Activated CD8-positive, alpha-beta memory T cell treated with anti-CD3 and anti-CD28 coated beads, Interleukin-2, amount 50 U/mL, for 24 hours (primary cell): Measurements from ENCODE around the gene SLC19A2.

Source experiments
- DNase-seq: peaks from one replicate; pipeline ENCODE4 v3.0.0-alpha.2; 2020; ENCODE audit errors: extremely low read depth

The SLC19A2 gene

DNA sequence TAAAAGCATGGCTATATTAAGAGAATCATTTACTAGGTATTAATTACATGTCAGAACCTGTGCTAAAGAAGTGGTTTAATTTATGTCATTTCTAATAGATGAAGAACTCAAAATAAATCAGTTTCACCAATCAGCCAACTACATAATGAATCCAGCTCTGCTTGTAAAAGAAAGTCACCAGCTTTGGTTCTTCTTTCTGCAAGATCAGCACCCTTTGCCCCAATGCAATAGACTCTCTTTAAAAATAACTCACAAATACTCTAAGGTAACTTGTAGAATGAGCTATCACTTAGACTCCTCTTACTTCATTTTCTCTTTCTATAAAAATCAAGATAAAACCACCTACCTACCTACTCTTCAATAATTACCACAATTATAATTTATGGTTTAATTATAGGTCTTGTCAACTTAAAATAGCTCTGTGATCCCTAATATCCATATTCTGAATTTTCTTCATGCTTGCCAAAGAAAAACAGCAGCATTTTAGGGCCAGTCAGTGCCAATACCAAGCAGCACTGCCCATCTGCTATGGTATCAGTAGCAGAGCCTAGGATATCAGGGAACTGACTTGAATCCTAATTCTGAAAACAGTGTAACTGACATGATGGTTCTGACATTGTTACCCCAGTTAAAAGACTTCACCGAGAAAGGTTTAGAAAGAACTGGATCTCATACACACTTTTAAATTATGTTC lies 11.3 kb downstream of the SLC19A2 start:
- DNase-seq: no peak

DNA sequence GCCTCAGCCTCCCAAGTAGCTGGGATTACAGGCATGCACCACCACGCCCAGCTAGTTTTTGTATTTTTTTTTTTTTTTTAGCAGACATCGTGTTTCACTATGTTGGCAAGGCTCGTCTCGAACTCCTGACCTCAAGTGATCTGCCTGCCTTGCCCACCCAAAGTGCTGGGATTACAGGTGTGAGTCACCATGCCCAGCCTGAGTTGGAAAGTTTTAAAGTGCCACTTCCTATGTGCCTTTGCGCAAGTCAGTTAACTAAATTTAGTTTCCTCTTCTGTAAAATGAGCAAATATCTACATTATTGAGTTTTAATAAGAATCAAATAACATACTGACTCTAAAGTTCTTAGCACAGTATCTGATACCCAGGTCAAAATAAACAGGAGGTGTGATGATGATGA lies 12.4 kb downstream of the SLC19A2 start:
- DNase-seq: no peak

DNA sequence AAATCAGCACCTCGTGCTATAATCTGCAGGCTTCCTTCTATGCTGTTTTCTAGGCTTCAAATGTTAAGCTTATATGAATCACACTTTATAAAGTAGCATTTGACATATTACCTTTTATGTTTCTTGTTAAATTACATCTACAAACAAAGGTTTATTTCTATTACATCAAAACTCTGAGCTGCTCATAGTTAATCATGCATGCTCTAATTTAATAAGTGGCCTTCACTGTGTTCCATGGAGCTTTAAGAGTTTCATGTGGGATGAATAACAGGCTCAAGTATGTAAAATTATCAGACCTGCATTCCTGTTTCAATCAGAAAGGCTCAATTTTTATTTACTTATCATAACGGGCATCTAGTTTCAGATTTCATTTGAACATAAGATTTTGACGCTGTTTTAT lies 13.0 kb downstream of the SLC19A2 start:
- DNase-seq: no peak

DNA sequence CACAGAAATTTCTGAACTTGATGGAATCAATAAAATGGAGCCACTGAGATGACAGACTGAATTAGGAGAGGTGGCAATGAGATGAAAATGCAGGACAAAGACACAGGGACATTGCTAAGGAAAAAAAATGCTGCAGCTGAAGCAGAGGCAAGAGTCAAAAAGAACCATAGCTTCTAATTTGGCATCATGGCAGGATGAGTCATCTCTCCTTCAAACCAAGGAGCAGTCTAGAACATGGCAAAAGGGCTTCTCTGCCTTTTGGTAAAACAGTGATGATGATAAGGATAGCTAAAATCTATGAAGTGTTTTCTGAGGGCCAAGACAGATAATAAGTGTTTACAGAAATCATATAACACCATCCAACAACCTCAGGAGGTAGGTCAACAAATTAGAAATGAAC lies 16.8 kb downstream of the SLC19A2 start:
- no peak for DNase-seq

DNA sequence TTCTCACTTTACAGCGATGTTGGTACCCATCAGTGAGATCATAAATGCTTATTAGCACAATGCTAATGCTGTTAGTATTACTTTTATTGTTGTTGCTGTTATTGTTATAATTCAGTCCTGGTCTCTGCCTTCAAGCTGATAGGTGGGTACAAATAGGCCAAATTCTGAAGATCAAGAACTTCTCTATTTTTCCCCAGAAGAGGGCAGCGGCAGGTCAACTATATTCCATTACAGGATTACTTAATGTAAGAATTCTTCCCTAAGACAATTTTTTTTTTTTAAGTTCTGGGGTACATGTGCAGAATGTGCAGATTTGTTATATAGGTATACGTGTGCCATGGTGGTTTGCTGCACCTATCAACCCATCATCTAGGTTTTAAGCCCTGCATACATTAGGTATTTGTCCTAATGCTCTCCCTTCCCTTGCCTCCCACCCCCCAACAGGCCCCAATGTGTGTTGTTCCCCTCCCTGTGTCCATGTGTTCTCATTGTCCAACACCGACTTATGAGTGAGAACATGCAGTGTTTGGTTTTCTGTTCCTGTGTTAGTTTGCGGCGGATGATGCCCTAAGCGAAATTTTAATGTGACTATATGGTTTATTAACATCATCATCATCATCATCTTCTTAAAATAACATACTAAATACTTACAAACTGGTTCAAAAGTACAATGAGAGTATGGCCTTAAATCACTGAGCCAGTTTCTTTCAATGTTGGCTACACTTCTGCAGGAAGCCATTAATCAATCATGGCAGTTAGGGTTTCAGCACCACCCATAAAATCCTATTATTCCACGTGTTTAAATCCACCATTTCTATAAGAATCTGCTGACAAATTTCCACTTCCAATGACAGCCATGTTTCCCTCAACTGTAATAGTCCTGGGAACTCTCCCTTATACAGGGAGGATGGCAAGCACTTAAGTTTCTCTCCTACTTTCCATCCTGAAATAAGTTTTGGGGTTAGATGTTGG lies 19.2 kb downstream of the SLC19A2 start:
- DNase-seq: no peak

DNA sequence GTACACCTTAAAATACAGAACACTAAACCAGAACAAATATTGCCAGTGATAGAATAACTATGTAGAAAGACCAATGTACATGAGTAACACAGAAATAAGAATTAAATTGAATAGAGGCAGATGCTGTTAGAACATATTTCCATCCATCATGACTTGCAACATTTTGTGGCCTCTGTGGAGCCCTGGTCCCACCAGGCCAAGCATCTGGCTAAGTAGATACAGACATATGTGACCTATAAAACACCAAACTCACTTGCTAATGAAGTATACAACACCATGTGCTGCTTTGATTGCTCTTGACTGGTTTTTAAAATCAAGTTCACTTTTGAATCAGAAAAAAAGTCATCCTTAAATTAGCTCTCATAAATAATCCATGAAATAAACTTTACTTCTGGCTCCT lies 20.5 kb downstream of the SLC19A2 start:
- DNase-seq: no peak

DNA sequence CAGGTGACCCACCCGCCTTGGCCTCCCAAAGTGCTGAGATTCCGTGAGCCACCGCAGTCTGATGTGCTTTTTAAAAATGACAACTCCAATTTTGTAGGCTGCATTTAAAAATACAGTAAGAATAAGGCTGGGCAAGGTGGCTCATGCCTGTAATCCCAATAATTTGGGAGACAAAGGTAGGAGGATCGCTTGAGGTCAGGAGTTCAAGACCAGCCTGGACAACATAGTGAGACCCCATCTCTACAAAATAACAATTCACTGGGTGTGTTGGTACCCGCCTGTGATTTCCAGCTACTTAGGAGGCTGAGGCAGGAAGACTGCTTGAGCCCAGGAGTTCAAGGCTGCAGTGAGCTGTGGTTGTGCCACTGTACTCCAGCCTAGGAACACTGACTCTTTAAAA lies 23.4 kb downstream of the SLC19A2 start:
- no peak for DNase-seq

DNA sequence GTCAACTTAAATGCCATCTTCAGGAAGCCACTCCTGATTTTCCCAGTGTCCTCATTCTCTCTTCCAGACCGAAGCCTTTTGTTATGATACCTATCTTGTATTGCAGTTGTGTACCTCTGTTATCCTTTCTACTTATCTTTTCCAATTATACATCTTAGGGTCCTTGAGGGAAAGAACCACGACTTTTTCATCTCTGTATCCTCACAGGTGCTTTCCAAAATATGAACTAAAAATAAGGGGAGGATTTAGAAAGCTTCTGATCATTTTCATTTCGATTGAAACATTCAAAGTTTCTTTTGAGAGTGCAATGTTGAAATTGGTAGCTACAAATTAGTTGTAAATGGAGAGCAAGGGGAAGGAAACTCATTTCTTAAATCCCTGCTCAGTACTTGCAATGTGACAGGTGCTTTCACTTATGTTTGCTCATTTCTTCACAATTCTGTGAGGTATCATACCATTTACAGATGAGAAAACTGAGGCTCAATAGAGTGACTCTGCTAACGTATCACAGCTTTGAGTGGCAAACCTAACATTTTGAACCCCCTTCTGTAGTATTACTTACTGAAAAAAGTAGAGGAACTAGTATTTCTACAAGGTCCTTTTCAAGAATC lies 24.2 kb downstream of the SLC19A2 start:
- no peak for DNase-seq

DNA sequence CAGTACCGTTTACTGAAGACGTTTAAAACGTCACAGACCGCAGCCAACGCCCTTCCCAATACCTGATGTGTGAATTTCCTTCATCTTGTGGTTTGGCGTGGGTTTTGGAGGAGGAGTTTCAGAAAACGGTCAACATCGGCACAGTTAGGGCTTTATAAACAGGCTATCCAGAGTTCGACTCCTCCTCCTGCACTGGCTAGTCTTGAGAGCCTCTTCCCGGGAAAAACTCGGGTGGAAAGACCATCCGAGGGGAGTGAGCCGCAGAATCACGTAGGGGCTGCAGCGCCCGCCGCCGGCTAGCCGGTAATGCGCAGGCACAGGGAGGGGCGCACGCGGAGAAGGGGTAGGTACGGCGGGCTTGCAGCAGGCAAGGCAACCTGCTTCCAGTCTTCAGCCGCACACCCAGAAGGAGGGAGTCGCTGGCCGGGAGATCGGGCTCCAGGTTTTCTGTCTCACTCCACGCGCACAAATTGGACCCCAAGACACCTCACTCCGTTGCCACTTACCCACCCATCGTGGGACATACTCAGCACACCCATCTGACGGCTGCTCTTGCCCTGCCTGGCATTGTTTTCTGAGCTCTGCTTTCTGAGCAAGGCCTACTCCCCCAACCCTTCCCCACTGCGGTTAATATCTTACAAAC lies 25.4 kb downstream of the SLC19A2 start:
- no peak for DNase-seq

DNA sequence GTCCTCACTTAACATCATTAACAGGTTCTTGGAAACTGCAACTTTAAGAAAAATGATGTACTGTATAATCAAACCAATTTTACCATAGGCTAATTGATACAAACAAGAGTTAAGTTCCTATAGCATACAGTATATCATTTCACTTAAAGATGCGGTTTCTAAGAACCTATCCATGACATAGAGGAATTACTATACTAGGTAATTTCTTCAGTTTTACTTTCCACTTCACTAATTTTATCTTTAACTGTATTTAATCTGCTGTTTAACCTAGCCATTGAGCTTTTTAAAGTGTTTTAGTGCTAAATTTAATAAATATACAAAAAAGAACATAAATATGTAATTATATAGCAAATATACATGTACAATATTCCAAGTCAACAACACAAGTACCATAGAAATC lies 28.3 kb downstream of the SLC19A2 start:
- no peak for DNase-seq

DNA sequence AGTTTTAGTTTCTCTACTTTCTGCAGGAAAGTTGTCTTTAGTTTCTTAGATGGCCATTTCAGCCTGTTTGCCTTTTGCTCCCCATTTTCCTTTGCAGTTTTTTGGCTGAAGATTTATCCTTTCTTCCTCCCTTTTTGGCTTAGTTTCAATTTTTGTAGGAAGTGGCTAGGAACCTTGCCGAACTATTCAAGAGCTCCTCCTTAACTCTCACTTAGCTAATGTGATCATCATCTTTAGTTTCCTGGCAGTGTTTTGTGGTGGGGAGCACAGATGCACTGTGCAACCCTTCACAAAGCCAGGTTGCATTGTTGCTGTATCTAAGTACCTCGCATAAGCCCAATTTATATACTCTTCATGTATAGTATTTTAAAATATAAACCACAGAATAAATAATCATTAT lies 29.7 kb downstream of the SLC19A2 start:
- DNase-seq: no peak

DNA sequence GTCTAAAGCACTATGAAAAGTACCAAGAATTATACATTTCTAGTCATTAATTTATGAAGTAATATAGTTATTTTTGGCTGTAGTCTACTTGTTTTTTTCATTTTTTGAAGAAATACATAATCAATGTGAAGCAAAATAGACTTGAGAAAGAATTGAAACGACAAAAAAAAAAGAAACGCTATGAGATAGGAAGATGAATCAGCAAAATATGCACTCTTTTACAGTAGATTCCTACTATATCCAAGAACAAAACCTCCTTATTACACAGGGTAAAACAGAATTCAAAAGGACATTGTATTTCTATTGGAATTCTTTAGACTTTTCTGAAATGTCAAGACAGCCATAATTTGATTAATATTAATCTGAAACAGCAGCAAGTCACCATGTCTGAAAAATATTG lies 32.8 kb downstream of the SLC19A2 start:
- DNase-seq: no peak

DNA sequence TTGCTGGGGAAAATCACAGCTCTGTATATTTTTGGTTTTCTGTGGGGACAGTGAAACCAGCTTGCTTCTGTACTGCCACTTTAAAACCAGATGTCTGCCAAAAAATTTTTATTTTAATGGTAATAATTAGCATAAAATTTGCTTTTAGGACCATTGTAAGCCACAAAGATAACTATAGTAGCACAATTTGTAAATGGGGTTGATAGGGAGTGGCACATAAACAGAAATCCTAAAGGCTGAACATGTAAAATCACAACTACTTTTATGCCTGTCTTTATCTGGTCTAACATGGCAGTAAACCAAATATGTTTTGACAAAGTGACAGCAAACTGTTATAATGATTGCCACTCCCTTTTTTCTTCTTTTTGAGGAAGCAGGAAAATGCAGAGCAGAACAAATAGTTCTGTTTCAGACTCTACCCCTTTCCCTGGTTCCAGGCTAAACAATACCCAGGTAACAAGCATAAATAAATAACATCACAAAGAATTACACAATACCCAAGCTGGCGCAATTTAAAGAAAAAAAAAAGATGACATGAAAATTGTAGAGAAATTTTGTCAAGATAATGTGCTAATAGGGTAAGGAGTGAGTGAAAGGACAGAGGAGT lies 34.4 kb downstream of the SLC19A2 start:
- no peak for DNase-seq

DNA sequence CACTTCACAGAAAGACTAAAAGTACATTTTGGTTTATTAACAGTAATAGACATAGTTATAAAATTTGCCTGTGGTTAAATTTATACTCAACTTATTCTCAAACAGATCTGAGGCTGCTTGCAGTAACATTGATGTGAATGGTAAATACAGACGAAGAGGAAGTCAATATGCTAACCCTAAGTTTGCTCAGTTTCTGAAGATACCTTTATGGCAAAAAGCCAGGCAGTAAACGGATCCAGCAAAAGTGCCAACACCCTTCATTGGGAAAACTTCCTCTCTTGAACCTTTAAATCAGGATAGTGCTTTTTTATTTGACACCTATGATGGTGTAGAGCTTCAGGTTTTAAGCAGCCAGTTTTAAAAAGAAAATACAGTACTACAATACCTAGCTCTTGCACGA lies 41.8 kb downstream of the SLC19A2 start:
- DNase-seq: no peak

DNA sequence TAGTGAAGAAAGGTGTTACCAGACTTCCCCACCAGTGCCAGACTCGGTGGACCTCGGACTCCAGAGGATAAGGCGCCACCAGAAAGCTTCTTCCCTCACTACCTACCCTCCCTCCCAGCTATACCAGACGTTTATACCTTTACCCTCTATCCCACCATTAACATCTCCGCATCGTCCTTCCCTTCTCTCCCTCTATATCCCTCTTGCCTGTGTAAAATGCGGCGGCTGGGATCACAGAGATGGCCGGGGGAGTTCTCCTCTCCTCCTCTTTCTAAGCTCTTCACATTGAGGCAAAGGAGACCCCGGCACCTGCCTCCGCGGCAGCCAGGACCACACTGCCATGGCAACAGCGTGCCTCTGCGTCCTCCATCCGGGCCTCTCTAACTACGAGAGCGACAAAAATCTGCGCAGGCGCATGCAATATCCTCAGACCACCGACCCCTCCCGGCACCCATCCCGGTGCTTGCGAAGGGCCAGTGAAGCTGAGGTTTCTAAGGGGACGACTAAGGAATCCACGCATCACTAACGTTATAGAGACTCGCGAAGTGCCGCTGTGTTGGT lies 58.6 kb downstream of the SLC19A2 start, which contains the start of gene CCDC181:
TSS of gene CCDC181 (minus strand) at position 394 of the 561 bp plus-strand sequence. CDS start 2,547 bp downstream, outside the sequence.
- peak; percentile 18 for DNase-seq

DNA sequence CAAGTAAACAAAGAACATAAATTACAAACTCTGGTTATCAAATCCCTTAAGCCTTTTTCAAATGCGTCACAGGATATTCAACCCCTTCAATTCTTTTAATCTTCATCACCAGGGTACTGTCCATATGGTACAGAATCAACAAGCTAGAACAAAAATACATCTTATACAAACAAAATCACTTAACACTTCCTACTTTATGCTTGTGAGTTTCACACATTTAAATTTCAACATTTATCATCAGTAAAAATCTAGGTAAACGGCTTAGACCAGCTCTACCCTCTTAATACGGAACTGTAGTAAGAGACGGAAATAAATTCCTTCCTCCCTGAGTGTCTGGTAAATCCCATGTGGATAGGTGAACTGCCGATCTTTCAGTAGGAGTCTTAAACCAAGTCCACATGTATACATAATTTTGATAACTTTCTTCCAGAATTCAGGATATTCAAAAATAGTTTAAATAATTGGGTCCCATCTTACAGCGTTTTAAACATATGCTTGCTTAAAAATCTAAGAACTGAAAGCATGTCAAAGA lies 59.5 kb downstream of the SLC19A2 start:
- DNase-seq: no peak

DNA sequence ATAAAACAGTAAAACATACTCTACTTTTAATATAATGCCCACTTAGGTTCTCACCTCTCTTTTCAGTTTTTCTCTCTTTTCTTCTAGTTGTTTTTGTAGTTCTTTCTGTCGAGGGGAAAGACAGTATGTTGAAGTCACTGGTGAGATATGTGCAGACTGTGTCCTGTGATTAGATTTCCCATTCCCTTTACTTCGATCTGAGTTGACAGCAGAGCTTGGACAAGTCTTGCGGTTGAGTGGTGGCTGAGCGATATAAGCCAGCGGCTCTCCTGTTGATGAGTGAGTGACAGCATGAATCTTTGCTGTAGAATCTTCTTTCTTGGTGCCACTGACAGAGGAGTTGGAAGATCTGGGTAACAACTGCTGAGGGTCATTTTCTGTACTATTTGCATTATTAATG lies 64.4 kb downstream of the SLC19A2 start:
- no peak for DNase-seq

DNA sequence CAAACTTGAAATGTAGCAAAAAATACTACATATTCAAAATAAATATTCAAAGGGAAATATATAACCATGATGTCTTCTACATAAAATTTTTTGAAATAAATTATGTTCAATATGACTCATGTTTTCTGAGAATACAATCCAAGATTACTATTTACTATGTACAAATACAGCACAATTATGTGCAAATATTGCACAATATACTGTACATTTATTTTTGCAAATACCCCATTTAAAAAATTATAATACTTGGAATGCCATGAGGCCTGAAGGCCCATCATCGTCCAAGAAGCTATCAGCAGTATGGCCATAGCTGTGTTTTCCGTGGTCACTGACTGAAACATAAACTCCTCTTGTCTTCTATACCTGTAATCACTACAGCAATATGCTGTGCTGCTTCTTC lies 70.8 kb downstream of the SLC19A2 start:
- DNase-seq: no peak
